ENCODE measurements around the gene SLC25A11. TPM values are rescaled to one million over a fixed set of nuclear protein-coding genes. Genes with fewer than 3 reads are reported as not detected.

The SLC25A11 gene
- total and polyA plus RNA-seq, 4 donors, result 28.5 to 54.1 (median 46.0) TPM

- no peak for DNase-seq (ENCODE audit: low spot score)
- WGBS, result 85% methylated on average over 16 of the region's 16 CpGs
- Histone ChIP-seq H3K27me3 (ENCODE audit: control insufficient read depth in 4 of 4, insufficient read depth in 4 of 4, low read length in 3 of 4) (no peaks in the 10 kb centered on the region), H3K4me1 (ENCODE audit: control insufficient read depth in 4 of 4, insufficient read depth in 4 of 4, low read length in 3 of 4) (peaks cover 3 to 17% (median 11%) of the 10 kb centered on the region in 4 donors), H3K36me3 (ENCODE audit: control insufficient read depth in 4 of 4, insufficient read depth in 3 of 4, low read depth in 1 of 4, low read length in 3 of 4) (peaks cover 1 to 15% (median 8%) of the 10 kb centered on the region in 4 donors), H3K4me3 (ENCODE audit: low read depth in 1 of 3, low read length in 3 of 3) (no peak overlapping the region), H3K9me3 (ENCODE audit: control insufficient read depth in 4 of 4, low read length in 3 of 4) (no peaks in the 10 kb centered on the region), H3K27ac (ENCODE audit: low read depth in 1 of 2, low read length in 2 of 2) (no peak overlapping the region), H3K9ac (ENCODE audit: low read depth in 1 of 2, low read length in 2 of 2) (no peak overlapping the region)
- TF ChIP-seq SP1 (IDR thresholded peaks at IDR 0.05) (no peak), TAF1 (conservative IDR thresholded peaks at IDR 0.05) (no peak), NR2F2 (IDR thresholded peaks at IDR 0.05) (no peak), FOXA2 (IDR thresholded peaks at IDR 0.05) (no peak), HNF4G (IDR thresholded peaks at IDR 0.05) (no peak), FOXA1 (IDR thresholded peaks at IDR 0.05) (no peak), JUND (IDR thresholded peaks at IDR 0.05) (no peak), RAD21 (IDR thresholded peaks at IDR 0.05) (no peak), HNF4A (conservative IDR thresholded peaks at IDR 0.05) (no peak), RXRA (IDR thresholded peaks at IDR 0.05) (no peak), REST (IDR thresholded peaks at IDR 0.05) (no peak), EGR1 (IDR thresholded peaks at IDR 0.05; ENCODE audit: low read depth in 2 of 2) (no peak), ZBTB33 (IDR thresholded peaks at IDR 0.05) (no peak), YY1 (IDR thresholded peaks at IDR 0.05) (no peak), GABPA (IDR thresholded peaks at IDR 0.05 in 1 of 2, conservative IDR thresholded peaks at IDR 0.05 in 1 of 2) (no peak)
- TF ChIP-seq, protein P1, sequence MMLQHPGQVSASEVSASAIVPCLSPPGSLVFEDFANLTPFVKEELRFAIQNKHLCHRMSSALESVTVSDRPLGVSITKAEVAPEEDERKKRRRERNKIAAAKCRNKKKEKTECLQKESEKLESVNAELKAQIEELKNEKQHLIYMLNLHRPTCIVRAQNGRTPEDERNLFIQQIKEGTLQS (IDR thresholded peaks at IDR 0.05), result no peak
- TF ChIP-seq, protein P2, sequence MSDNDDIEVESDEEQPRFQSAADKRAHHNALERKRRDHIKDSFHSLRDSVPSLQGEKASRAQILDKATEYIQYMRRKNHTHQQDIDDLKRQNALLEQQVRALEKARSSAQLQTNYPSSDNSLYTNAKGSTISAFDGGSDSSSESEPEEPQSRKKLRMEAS (IDR thresholded peaks at IDR 0.05), result no peak
- TF ChIP-seq, protein P3, sequence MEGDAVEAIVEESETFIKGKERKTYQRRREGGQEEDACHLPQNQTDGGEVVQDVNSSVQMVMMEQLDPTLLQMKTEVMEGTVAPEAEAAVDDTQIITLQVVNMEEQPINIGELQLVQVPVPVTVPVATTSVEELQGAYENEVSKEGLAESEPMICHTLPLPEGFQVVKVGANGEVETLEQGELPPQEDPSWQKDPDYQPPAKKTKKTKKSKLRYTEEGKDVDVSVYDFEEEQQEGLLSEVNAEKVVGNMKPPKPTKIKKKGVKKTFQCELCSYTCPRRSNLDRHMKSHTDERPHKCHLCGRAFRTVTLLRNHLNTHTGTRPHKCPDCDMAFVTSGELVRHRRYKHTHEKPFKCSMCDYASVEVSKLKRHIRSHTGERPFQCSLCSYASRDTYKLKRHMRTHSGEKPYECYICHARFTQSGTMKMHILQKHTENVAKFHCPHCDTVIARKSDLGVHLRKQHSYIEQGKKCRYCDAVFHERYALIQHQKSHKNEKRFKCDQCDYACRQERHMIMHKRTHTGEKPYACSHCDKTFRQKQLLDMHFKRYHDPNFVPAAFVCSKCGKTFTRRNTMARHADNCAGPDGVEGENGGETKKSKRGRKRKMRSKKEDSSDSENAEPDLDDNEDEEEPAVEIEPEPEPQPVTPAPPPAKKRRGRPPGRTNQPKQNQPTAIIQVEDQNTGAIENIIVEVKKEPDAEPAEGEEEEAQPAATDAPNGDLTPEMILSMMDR (IDR thresholded peaks at IDR 0.05; ENCODE audit: low read depth, low read length, missing input control), result no peak
Observed at GRCh38 chr17:4933646-4934045, 6.2 kb downstream of the SLC25A11 start.

All from liver (tissue), 9 donors.